ENCODE results near the gene FGF14.

- TF ChIP-seq CTCF (IDR thresholded peaks at IDR 0.05) (no peak), POLR2A (IDR thresholded peaks at IDR 0.05) (no peak)
Observed at GRCh38 chr13:102347490-102347889, 54.4 kb downstream of the FGF14 start.

Data from lower leg skin (tissue), 3 donors.